IMR-90 (cell line): ENCODE results near the gene PLRG1.

ENCODE experiments used
- CEBPB ChIP-seq: IDR thresholded peaks from 2 replicates; pipeline ENCODE4 v1.6.1; 2012; ENCODE audit warnings: low read depth, low read length, improper control_type of control experiment
- FOS ChIP-seq: fragments of 150-350 bp; IDR thresholded peaks from 2 replicates; pipeline ENCODE4 v1.6.1; 2016; ENCODE audit warnings: low read depth, low read length
- MAFK ChIP-seq: IDR thresholded peaks from 2 replicates; pipeline ENCODE4 v1.6.1; 2012; ENCODE audit warnings: low read depth, low read length, improper control_type of control experiment
- MXI1 ChIP-seq: IDR thresholded peaks from 2 replicates; pipeline ENCODE4 v1.6.1; 2012; ENCODE audit warnings: low read depth, mild to moderate bottlenecking, low read length, moderate library complexity, borderline replicate concordance
- POLR2A ChIP-seq: IDR thresholded peaks from 2 replicates; pipeline ENCODE4 v1.6.1; 2012; ENCODE audit warnings: mild to moderate bottlenecking, low read depth, low read length
- RAD21 ChIP-seq: IDR thresholded peaks from 2 replicates; pipeline ENCODE4 v1.6.1; 2012; ENCODE audit warnings: low read length, improper control_type of control experiment
- RCOR1 ChIP-seq: IDR thresholded peaks from 2 replicates; pipeline ENCODE4 v1.6.1; 2012; ENCODE audit warnings: mild to moderate bottlenecking, low read length, improper control_type of control experiment; ENCODE audit not compliant: insufficient replicate concordance
- RFX5 ChIP-seq: IDR thresholded peaks from 2 replicates; pipeline ENCODE4 v1.8.0; 2012; ENCODE audit warnings: low read depth, mild to moderate bottlenecking, low read length, moderate library complexity
- SMC3 ChIP-seq: fragments of 150-350 bp; IDR thresholded peaks from 2 replicates; pipeline ENCODE4 v1.6.1; 2016; ENCODE audit warnings: low read depth, mild to moderate bottlenecking, antibody characterized with exemption, low read length, moderate library complexity
- TF ChIP-seq, protein P1 (sequence below): conservative IDR thresholded peaks from 2 replicates; pipeline ENCODE4 v1.5.1; 2012; ENCODE audit warnings: mild to moderate bottlenecking, low read depth, low read length, improper control_type of control experiment

DNA sequence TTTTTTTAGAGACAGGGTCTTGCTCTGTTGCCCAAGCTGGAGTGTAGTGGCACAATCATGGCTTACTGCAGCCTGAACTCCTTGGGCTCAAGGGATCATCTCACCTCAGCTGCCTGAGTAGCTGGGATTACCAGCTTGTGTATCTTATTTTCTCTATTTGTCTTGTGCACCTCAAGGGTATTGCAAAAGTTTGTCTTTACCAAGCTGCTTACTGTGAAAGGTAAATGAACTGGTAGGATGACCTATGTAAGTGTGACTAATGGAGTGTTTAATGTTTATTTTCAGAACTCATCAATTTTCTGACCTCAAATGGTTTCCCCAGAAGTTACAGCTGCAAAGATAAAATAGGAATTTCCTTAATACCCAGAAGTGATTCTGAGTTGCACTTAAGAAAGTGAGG is 45.6 kb upstream of the PLRG1 start:
- TF ChIP-seq, protein P1, sequence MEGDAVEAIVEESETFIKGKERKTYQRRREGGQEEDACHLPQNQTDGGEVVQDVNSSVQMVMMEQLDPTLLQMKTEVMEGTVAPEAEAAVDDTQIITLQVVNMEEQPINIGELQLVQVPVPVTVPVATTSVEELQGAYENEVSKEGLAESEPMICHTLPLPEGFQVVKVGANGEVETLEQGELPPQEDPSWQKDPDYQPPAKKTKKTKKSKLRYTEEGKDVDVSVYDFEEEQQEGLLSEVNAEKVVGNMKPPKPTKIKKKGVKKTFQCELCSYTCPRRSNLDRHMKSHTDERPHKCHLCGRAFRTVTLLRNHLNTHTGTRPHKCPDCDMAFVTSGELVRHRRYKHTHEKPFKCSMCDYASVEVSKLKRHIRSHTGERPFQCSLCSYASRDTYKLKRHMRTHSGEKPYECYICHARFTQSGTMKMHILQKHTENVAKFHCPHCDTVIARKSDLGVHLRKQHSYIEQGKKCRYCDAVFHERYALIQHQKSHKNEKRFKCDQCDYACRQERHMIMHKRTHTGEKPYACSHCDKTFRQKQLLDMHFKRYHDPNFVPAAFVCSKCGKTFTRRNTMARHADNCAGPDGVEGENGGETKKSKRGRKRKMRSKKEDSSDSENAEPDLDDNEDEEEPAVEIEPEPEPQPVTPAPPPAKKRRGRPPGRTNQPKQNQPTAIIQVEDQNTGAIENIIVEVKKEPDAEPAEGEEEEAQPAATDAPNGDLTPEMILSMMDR, result no peak
- TF ChIP-seq MXI1 (no peak), POLR2A (no peak), RCOR1 (no peak), CEBPB (no peak), RFX5 (no peak), FOS (no peak), RAD21 (no peak), SMC3 (no peak), MAFK (no peak)
